ENCODE data around the gene ESYT3.

The ESYT3 gene

DNA sequence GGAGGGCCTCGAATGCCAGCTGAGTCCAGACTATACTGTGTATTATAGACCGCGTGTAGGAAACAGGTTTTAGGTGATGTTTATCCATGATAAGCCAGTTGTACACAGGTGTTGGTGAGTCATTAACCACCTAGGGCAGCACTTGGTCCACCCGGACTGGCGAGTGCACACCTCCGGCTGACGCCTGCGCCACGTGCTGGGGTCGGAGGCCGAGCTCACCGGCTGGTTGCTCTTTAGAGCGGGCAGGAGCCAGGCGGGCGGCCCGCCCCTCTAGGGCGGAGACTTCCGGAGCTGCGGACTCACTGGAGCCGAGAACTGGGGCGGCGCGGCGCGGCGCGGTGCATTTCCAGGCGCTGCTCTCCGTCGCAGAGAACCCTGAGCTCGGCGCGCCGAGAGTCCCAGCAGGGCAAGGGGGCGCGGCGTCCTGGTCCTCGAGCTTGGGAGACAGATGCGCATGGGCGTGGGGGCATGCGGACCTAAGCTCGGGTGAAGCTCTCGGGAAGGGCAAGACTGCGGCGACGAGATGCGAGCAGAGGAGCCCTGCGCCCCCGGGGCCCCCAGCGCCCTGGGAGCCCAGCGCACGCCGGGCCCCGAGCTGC is at the start of gene ESYT3:
TSS of gene ESYT3 (plus strand) at position 341 of the 599 bp plus-strand sequence. CDS start at position 524, 183 bp downstream.
- peak; percentile 68 for DNase-seq

DNA sequence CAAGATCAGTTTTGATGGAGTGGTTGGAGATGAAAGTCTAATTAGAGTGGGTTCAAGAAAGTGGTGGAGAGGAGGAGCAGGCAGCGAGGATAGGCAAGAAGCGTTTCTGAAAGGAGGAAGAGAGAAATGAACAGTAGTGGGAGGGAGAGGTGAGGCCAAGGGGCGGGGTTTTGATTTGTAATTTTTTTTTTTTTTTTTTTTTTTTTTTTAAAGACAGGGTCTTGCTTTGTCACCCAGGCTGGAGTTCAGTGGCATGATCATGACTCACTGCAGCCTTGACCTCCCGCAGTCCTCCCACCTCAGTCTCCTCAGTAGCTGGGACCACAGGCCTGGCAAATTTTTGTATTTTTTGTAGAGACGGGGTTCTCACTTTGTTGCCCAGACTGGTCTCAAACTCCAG is 49.4 kb upstream of the ESYT3 start:
- no peak for DNase-seq

DNA sequence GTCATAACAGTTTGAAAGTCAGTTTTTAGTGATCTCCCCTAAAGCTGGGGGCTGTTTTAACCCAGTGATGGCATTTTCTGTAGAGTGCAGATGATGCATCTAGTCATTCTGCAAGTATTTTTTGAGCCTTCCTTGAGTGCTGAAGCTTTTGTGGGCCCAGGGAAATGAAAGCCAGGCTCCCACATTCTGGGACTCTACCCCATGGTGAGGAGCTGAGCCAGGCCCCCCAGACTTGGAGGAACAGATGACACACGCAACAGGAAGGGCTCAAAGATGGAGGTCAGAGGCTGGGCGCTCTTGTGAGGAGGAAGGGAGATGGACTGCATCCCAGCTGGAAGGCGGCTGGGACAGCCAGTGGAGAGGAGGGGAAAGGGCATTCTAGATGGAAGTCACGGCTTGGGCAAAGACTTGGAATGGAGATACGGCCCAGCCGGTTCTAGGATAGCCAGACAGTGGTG is 45.2 kb upstream of the ESYT3 start:
- no peak for DNase-seq

DNA sequence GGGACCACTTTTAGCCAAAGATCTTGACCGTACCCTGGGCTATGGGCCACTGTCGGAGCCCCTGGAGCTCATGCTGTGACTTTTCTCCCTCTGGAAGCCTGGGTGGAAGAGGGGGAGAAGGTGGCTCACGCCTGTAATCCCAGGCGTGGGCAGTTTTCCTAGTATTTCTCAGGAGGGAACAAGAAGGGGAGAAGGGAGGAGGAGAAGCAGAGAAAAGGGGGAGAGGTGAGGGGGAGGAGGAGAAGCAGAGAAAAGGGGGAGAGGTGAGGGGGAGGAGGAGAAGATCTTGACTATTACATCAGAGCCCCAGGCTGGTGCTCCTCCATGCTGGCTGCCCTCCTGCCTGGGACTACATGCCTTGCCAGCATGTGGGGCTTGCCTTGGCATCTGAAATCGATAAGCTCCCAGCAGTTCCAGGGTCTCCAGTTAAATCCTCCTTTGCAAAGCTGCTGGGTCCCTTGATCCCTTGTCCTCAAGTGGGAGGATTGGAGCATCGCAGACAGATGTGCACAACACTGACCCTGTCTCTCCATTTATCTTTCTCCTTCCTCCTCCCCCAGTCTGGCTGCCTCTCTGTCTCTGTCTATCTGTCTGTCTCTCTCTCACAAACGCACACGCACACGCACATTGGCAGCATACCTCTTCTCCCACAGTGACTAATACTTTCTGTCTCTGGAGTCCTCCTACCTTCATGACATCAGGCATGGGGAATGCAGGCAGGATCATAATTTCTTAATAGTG is 44.4 kb upstream of the ESYT3 start:
- no peak for DNase-seq

DNA sequence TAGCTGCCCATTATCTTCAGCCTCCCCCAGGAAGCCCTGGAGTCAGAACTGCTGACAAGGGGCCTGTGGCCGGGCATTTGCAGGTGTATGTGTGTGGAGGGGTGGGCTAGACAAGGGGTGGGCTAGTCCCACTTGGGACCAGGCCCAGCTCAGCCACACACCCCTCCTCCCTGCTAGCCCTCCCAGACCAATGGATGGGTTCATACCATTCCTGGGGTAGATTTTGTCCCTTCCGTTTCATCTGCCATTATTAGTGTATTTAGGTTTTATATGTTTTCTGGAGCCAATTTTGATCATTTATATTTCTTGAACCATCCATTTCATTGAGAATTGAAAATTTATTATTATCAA is 43.9 kb upstream of the ESYT3 start:
- no peak for DNase-seq

DNA sequence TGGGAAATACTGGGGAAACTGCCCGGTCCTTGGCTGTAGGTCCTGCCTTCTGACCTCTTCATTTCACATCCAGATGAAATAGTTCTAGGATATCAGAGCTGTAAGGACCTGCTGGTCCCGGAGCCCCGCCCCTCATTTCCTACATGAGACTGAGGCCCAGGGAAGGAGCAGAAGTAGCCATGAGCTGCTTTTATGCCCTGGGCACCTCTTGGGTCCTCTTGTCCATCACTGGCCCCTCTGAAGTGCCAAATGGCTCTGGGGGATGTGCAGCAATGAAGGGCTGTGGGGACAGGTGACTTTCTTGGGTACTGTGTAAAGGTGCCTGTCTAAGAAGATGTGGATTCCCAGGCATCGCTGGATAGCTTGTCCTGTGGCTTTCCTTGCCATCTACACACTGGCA is 40.3 kb upstream of the ESYT3 start:
- DNase-seq: no peak

DNA sequence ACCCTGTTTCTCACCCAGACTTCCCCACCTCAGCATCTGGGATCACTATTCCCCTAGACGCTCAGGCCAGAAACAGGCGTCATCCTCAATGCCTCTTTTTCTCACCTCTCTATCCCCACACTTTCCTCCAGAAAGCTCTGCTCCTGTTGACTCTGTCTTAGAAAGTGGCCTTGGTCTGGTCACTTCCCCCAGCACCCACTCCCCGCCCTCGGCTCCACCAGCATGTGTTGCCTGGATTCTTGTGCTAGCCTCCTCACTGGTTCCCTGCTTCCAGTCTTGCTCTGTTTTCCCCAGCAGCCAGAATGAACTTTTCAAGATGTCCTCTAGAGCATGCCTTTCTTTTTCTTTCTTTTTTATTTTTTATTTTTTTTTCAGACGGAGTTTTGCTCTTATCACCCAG is 39.7 kb upstream of the ESYT3 start:
- DNase-seq: no peak

- no peak for DNase-seq
Measured at GRCh38 chr3:138395865-138396751, 38.3 kb upstream of the ESYT3 start.

DNA sequence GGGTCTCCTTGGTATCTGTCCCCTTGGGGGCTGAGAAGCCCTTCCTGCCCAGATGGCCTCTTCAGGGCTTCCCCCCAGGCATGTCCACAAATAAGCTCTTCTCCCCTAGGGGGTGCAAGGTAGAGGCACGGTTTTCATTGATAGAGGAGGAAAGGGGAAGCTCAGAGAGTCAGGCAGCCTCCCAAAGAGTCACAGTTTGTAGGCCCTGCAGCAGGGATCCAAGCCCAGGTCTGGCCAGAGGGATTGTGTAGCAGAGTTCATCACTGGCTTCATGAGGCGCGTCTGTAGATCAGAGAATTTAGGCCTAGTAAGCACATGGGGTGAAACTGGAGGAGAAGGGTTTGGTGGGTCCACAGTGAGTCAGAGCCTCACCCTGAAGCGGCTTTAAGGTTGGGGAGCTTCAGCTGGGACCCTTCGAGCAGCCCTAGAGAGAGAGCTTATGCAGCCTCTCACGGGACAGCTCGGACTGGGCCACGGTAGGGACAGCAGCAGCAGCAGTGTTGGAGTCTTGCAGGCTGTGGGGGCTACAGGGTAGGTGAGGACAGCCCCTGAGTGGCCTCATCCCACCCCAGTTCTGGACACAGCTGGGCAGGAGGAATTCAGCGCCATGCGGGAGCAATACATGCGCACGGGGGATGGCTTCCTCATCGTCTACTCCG is 37.5 kb upstream of the ESYT3 start:
- no peak for DNase-seq

DNA sequence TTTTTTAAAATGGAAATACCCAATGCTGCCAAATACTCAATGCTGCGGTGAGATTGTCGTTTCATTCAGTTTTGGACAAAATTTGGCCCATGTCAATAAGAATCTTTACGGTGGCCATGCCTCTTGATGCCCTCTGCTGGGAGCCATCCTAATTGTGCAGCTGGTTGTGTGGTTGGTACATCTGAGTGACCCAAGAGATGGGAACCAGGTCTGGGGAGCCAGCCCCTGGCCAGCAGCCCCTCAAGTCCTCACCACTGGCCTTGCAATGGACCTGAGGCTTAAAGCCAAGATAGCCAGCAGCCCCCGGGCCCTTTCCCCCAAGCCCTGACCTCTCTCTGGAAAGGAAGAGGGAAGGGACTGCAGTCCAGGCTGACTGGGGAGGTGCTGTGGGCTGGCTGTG is 36.4 kb upstream of the ESYT3 start:
- no peak for DNase-seq

DNA sequence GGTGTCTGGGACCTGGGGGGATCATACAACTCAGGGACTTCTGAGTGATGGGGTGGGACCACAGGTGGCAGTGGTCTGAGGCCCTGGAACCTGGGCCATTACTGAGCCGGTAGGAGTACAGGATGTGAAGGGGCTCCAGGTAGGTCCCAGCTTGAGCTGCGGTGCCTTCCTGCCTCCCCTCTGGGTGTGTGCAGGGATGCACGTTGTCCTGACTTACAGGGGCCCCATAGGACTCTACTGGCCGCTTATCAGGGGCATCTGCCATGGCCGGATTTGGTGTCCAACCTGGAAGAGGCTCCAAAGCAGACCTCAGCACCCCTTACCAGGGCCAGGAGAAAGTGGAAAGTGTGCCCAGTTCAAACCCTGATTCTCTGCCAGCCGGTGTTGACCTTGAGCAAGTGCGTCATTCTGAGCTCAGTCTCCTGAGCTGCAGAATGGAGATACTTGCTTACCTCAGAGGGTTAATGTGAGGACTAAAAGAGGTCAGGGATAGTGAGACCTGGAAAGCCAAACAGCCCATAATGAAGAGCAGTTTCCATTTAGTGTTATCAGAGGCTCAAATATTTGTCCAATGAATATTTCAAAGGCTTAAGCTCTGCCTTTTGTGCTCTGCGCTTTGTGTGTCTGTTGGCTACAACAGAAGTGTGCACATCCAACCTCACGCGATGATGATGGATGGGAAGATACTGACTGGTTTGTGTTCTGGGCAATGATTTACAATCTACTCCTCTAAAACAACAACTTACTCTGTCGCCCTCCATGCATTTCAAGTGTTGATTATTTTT is 35.4 kb upstream of the ESYT3 start:
- no peak for DNase-seq

- no peak for DNase-seq
Measured at GRCh38 chr3:138399766-138400165, 34.6 kb upstream of the ESYT3 start.

DNA sequence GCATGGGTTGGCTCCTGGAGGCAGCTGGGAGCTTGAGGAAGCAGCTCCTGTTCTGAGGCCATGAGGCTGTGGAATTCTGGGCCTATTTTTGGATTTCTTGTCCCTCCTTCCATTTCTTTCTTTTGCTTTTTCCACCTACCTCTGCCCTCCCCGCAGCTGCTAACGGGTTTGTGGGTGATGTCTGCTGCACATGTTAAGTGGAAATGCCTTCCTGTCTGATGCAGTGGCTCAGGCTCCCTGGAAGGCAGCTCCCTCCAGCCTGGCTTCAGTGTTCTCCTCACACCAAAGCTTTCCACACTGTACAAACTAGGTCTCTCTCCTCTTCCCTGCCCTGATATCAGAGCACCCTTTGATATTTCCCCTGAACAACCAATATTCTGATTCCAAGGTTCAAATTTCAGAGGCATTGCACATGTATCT is 33.8 kb upstream of the ESYT3 start:
- DNase-seq: no peak

- DNase-seq: no peak
Measured at GRCh38 chr3:138401834-138402233, 32.6 kb upstream of the ESYT3 start.

GRCh38 chr3:138404121-138404520 is 30.3 kb upstream of the ESYT3 start:
- DNase-seq: no peak

- no peak for DNase-seq
Measured at GRCh38 chr3:138405001-138405400, 29.4 kb upstream of the ESYT3 start.

GRCh38 chr3:138405486-138405885 is 28.9 kb upstream of the ESYT3 start:
- no peak for DNase-seq

DNA sequence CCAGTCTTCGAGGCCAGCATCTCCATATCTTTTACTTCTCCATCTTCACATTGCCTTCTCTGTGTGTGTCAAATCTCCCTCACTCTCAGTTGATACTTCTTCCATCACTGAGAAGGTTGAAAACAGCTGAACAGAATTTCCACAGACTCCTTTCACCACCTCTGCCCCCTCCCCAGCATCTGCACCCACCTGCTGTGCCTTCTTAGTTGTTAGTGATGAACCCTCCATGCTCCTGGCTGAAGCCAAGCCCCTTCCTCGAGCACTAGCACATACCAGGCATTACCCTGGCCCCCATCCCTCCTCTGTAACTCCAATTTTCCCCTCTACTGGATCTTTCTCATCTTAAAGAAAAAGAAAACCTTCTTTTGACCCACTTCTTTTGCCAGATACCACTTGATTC is 27.8 kb upstream of the ESYT3 start:
- no peak for DNase-seq

- DNase-seq: no peak
Measured at GRCh38 chr3:138407236-138407907, 27.0 kb upstream of the ESYT3 start.

DNA sequence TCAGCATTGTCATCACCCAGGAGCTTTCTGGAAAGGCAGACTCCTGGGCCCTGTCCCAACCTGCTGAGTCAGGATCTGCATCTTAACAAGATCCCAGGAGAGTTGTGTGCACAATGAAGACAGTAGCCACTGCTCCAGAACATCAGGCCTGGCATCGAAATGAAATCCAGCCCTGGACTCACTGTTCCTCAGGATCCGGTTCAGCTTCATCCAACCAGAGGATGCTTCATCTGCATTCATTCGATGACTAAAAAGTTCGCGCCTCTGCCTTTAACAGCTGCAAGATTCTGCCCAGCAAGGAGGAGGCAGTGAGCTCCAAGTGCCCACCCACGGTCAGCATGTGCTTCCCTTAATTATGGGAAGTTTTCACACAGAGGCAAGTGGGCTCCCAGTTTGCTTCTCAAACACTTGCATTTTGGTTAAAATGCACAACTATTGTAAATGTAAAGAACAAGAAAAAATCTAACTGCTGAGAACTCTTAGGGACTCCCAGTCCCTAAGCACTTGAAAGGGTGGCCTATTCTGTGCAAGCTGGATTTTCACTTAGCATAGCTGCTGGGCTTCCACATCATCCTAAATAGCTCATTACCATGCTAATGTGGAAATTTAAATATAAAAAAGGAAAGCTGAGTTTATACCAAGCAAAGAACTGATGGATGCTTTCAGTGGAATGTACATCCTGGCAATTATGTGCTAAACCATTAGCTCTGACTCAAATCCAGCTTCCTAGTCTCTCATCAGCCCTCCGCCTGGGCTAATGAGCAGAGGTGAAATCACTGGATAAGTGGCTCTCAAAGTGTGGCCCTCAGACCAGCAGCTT is 25.5 kb upstream of the ESYT3 start:
- no peak for DNase-seq

Data from DMS 273 treated with DMSO at 0.1 percent for 48 hours (cell line).